ENCODE results near the gene ACTL8. TPM values are rescaled to one million over a fixed set of nuclear protein-coding genes. Genes with fewer than 3 reads are reported as not detected.

The ACTL8 gene, protein sequence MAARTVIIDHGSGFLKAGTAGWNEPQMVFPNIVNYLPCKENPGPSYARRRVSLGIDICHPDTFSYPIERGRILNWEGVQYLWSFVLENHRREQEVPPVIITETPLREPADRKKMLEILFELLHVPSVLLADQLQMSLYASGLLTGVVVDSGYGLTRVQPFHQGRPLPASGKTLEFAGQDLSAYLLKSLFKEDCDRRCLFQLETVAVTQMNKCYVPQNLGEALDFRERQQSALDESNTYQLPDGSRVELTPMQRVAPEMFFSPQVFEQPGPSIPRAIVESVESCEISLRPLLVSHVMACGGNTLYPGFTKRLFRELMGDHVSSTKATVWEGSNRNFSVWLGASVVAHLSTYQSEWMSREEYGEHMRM
- total RNA-seq, result not detected

DNA sequence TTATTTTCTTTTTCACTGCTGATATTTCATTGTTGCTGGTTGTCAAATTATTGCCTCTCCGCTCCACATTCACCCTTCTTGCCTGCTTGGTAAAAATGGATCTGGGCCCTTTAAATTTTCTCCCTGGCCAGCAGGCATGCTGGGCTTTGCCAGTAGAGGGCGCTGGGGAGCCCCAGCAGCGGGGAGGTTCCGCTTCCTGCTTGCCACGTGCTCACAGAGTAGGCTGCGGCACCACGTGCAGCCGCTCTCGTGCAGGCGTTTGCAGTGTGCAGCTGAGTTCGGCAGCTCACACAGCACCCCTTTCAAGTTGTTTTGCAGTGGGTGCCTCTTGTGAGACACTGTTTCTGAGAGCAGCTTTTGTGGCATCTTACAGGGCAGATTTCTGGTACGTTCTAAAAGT is at the start of gene ACTL8:
Gene ACTL8, plus strand, starts transcription at position 214 of the 400 bp plus-strand sequence. CDS start 67,676 bp downstream, outside the sequence.
- DNase-seq, result no peak

DNA sequence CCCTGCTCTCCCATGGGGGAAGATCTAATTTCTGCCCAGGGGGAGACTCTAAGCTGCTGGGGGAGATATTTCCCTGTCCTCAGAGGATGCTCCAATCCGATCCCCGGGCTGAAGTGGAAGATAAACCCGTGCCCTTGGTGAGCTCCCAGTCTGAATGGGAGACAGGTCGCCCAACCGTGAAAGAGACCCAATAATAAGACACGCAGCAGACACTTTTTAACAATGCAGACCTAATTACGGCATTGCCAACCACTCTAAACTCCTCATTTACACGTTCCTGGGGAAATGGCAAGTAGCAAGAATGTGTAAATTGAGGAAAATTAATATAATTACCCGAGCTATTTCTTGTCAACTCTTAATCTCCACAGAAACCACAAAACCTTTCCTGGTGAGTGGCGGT is 48.7 kb upstream of the ACTL8 start:
- no peak for DNase-seq

DNA sequence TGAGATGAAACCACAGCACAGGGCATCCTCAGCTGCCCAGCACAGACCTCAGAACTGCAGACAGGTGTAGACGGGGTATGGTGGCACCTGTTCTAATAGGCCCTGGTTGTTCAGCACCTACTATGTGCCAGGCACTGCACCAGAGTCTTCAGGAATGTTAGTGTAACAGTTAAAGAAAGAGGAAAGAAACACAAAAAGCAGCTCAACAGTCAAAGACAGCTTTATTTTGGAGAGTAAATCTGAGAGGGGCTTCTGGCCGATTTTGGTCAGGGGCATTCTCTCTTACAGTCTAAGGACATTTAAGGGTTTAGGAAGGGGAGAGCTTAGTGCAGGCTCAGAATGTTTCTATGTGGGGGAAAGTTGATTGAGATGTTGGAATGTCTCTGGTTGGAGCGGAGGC is 45.2 kb upstream of the ACTL8 start:
- no peak for DNase-seq

DNA sequence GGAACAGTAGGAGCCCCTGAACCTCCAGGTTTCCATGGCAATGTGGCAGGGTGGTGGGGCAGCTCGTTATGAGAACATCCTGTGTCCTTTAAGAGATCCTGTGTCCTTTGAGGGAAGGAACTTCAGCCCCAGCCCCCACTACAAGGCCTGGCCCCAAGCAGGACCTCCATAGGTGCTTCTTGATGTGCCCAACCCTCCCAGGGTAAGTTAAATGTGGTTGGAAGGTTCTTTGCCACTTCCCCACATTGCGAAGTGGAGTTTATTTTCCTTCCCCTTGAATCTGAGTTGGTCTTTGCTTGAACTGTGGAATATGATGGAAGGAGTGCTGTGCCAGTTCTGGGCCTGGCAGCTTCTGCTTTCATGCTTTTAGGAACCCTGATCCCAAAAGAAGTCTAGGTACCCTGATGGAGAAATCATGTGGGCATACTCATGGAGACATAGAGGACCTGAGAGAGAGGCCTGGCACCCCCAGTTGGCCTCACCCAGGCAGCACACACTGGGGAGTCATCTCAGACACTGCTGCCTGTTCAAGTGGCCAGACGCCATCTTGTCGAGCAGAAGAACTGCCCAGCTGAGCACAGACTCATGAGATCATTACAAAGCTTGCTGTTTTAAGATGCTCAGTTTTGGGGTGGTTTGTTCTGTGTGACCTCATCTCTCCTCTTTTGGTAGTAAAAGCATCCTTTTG is 44.1 kb upstream of the ACTL8 start:
- no peak for DNase-seq

DNA sequence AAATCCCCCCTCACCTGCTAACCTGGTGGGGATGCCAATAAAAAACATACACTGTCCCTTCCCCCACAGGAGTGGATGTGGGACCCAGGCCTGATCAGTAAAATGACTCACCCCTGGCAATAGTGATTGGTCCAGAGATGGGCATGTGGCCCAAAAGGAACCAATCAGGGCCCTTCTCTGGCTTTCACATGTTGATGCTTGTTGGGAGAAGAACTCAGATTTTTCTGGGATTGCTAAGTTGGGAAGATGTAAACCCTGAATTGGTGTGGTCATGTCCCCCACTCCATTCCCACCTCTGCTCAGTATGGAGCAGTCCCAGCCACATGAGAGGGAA is 43.6 kb upstream of the ACTL8 start:
- no peak for DNase-seq

DNA sequence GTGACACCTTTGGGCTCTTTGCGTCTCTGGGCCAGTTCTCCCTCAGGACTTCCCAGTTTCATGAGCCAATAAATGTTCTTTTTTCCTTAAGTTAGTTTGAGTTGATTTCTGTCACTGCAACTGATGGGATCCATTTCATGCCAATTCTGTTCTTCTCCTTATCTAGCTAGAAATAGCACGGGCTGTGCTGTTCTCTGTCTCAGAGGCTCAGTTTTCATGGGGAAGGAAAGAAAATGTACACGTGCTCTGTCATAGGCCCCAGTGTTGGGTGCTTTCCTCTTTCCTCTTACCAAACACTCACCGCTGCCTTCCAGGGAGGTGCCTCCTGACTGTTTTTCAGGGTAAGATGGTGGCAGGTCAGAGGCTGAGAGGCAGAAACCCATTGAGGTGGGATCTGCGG is 43.2 kb upstream of the ACTL8 start:
- no peak for DNase-seq

DNA sequence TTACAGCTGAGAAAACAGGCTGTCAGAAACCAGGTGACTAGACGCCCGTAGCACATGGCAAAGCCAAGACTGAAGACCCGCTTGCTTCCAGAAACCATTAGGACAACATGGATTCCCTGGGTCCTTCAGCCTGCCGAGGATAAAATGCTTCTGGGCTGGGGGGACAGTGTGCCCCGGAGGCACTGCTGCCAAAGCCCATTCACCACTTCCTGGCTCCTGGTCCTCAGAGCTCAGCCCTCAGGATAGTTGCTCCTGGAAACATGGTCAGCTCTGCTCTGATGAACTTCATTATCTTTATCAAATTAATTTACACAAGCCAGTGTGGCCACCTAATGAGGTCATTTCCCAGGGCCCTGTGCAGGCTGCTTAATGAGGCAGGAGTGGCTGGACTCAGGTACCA is 41.1 kb upstream of the ACTL8 start:
- DNase-seq, result no peak

DNA sequence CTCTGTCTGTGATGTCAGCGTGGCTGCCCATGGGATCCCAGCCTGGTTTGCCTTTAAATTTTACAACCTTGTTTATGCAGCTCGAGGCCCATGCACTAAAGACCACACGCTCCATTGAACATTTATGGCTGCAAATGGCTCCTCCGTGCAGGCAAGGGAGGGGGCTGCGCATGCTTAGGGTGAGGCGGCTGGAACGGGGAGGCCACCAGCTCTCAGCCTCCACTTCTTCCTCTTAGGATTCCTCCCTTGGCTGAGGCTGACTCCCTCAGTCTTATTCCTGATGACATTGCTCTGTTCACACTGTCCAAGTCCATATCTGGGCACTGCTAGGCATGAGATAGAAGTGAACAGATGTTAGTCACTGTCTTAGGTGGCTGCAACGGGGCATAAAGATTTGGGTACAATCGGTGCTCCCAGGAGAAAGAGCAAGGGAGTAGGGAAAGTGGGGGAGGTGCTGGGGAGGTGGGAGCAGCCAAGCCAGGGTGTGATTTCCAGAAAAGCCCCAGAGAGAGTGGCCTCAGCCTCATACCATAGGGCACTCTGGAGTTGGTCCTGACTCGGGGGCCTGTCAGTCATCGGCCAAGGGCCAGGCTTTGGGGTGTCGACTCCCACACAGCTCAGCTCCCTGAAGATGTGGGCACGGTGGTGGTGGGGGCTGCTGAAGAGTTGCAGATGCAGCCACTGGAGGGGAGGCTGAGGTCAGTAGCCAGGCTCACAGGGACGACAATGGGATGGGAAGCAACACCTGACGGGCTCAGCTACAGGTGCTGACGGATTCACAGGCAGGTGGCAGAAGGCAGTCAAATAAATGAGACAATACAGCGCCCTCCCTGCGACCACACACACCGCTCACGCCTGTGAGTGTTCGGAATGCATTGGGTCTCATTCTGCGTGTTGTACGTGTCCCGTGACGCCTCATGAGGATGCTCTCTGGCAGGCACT is 37.3 kb upstream of the ACTL8 start:
- DNase-seq, result no peak

DNA sequence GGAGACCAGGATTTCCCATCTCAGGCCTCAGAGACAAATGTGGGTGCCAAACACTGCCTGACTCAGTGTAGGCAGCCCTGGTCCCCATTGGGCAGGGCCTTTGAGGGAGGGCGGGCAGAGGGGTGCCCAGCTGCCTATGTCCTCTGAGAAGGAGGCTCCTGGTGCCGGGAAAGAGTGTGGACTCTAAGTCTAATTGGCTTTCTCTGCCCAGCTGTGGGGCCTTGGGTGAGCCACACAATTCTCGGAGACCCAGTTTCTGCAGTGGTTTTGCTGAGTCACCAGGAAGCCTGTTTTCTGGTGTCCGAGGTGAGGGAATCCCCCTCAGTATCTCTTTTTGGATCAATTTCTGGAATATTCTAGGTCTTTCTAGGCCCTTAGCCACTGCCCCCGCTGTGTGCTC is 35.3 kb upstream of the ACTL8 start:
- DNase-seq, result no peak

DNA sequence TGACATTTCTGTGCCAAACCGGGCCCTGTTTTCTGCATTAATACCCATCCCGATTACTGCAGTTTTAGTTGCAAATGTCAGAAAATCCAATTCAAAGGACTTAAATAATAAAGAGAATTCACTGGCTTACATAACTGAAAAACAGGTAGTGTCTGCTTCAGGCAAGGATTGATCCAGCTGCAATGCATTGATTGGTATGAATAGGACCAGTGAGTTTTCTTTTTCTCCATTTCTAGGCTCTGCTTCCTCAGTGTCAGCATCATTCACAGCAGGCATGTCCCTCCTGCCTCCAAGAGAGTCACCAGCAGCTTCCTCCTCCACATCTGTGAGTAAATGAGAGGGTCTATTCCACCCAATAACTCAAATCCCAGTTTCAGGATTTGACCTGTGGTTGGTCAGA is 33.7 kb upstream of the ACTL8 start:
- no peak for DNase-seq

DNA sequence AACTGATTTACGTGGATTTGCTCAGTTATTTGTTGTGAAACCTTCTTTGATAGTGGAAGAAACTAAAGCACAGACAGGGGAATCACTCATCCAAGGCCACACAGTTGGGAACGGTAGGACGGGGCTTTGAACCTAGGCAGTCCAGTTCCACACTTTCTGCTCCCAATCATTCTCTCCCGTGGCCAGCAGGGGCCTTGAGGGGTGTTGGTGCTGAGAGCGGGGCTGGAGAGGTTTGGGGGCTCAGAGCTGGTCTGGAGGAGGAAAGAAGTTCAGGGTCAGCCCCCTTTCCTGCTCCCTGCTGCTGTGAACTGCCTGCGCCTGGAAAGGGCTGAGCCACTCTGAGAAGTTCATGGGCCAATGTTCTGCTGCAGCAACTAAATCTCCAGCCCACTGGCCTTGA is 31.4 kb upstream of the ACTL8 start:
- no peak for DNase-seq

DNA sequence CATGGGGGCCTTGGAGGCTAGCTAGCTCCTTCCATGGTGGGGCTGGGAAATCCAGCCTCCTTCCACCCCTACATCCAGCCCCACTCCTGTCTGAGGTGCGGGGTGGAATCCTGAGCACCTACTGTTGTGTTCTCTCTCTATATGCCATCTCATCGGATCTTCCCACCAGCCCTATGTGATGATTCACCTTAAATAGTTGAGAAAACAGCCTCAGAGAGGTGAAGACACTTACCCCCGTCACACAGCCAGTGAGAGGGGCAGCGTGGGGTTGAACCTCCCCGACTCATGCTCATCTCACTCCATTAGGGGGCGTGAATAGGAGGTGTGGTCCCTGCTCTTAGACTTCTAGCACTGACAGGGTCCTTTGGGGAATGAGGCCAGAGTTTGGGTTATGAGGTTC is 31.0 kb upstream of the ACTL8 start:
- DNase-seq, result no peak

DNA sequence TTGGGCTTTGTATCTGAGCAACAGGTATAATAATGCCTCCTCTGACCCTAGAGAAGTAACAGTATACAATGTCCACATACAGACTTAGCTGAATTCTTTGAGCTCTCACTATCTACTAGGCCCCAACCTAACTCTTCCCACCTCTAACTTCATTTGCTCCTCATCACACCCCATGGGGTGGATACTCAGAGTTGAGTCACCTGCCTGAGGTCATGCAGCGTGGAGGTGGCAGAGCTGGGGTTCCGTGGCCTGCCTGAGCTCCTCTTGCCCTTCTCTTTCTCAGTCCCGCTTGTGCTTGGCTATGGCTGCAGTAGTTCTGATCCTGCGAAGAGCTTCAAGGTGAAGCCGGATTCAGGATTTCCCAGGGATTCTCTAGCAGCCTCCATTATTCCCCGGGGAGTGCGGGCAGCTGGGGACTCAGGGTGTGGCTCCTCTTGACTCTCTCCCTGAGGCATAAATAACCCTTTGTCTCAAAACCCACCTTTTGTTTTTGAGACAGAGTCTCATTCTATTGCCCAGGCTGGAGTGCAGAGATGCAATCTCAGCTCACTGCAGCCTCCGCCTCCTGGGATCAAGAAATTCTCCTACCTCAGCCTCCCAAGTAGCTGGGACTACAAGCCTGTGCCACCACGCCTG is 29.9 kb upstream of the ACTL8 start:
- DNase-seq, result no peak

DNA sequence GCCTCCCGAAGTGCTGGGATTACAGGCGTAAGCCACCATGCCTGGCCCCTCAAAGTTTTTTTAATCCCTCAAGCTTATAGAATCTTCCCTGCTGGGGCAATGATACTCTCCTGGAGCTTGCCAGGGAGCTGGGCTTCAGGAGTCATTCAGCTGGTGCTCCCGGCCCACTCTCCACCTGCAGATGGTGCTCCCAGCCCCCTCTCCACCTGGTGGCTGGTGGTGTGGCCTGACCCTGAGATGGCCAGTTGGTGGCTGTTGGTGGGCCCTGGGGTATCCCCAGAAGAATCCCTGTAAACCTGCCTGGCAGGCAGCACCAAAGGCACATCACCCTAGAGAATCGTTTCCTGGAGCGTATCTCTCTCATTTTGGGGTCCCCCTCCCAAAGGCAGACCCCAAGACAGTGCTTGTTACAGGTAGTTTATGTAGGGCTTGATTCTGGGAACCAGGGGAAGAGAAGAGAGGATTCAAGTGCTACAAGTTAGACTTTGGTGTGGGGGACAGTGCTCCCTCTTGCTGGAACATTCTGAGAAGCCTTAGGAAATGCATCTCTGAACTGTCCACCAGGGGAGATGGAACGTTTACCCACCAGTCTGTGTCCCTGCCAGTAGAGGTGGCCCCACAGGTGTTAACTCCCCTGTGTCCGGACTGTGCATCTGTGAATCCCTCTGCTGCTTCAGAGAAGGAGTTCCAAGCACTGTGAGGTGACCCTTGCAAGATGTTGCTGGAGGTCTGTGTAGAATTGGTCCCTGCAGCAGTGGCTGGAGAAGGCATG is 29.1 kb upstream of the ACTL8 start:
- DNase-seq, result no peak

DNA sequence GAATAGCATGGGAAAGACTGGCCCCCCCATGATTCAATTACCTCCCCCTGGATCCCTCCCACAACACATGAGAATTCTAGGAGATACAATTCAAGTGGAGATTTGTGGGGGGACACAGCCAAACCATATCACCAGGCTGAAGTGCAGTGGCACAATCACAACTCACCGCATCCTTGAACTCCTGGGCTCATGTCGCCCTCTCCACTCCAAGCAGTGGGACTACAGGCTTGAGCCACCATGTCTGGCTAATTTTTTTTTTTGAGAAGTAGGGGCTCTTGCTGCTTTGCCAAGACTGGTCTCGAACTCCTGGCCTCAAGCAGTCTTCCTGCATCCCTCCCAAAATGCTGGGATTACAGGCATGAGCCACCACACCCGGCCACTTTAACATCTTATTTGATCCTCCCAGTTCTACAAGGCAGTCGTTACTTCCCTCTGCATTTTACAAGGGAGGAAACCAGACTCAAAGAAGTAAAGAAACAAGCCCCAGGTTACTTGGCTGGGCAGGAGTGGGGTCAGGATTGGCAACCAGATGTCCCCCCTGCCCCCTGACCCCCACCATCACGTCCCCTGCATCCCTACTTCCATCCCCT is 26.9 kb upstream of the ACTL8 start:
- no peak for DNase-seq

DNA sequence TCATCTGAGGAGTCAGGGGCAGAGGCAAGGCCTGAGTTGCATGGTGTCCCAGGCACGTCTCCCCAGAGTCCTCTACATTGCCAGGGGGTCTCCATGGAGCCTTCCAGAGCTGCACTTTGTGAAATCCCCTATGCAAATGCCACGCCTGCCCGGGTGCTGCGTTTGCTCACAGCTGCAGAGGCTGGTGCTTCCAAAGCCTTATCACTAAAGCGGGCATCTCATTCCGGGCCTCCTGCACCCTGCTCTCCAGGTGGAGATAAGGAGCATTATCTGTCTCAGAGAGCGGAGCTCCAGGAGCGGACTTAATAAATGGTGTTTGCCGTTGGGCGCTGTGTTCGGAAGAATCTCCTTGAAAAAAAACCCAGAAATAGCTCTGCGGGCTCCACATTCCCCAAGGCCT is 25.9 kb upstream of the ACTL8 start:
- no peak for DNase-seq

DNA sequence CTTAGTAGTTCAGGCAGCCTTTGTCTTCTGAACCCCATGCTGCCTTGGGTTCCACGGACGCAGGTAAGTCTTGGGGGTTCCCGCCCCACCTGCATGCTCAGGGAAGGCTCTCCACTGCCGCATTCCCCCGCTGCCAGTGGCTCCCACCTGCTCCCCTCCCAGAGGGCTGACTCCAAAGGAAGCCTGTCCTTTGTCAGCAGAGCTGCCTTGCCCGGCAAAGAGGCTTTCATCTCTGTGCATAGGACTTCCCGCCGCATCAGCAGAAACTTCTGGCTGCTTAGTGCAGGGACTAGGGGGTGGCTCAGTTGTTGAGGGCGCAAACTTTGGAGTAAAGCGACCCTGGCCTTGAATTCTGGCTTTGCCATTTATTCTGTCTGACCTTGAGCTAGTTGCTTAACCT is 25.2 kb upstream of the ACTL8 start:
- no peak for DNase-seq

DNA sequence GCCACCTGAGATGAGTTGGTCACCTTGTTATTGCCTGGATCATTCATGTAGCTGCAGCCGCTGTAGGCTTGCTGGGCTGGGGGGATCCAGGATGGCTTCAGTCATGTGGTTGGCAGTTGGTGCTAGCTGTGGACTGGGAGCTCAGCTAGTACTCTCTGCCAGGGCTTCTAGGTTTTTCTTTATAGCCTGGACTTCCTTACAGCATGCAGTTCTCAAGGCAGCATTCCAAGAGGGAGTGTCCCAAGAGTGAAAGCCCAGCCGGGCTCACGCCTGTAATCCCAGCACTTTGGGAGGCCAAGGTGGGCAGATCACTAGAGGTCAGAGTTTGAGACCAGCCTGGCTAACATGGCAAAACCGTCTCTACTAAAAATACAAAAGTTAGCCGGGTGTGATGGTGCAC is 23.7 kb upstream of the ACTL8 start:
- no peak for DNase-seq

DNA sequence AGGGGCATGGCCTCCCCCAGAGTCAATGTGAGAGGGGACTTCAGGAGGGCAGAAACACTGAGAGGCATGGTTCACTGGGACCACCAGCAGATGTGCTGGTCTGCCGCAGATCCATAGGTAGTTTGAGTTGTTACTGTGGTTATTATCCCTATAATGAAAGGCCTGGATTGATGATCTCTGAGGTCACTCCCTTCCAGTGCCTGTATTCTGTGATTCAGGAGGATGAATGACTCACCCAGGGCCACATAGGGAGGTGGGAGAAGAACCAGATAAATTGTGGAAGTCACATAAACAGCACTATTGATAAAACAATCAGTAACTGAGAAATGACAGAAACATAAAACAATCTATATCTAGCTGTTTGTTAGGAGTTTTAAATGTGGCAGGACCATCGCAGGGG is 22.7 kb upstream of the ACTL8 start:
- DNase-seq, result no peak

DNA sequence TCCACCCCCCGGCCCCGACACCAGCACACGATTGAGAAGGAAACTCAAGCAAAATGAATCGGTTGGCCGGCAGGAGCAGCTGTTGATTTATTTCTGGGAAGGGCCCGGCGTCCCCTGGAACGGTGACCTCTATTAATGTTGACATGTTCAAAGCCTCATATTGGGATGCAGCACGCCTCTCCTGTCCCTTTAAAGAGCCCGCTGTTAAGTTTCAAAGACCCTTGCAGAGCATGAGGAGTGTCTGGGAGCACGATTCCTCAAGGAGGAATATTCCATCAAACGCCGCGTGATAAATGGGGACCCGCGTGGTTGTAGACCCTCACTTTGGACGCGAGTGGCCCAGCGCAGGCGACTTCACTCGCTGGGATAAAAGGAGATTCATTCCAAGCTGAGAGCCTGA is 21.5 kb upstream of the ACTL8 start:
- peak; percentile 15 for DNase-seq

DNA sequence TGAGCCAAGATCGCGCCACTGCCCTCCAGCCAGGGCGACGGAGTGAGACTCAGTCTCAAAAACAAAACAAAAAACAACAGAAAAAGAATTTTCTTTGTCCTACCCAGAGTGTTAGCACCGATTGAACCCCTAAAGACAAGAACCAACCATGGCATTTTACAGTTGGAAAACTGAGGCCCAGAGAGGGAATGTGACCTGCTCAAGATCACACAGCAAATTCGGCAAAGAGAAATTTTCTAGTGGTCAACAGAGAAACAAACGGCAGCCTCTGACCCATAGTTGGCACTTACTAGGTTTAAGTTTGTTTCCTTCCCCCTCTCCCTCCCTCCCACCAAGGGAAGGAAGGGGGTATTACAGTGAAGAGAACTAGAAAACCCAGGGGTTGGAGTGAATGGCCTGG is 20.5 kb upstream of the ACTL8 start:
- no peak for DNase-seq

All from tongue (tissue), 2 donors.